Dedifferentiated amniotic fluid mesenchymal stem cell (primary cell): Measurements from ENCODE around the gene SMIM36.
"Not testable (repeated sequence)": the region's sequence is repeated elsewhere in the genome, so short reads cannot be mapped to it uniquely, and the experiment has no call there.

ENCODE experiments used
- DNase-seq: peaks from one replicate; pipeline ENCODE4 v3.0.0-alpha.2; 2016; ENCODE audit errors: extremely low spot score

The SMIM36 gene

DNA sequence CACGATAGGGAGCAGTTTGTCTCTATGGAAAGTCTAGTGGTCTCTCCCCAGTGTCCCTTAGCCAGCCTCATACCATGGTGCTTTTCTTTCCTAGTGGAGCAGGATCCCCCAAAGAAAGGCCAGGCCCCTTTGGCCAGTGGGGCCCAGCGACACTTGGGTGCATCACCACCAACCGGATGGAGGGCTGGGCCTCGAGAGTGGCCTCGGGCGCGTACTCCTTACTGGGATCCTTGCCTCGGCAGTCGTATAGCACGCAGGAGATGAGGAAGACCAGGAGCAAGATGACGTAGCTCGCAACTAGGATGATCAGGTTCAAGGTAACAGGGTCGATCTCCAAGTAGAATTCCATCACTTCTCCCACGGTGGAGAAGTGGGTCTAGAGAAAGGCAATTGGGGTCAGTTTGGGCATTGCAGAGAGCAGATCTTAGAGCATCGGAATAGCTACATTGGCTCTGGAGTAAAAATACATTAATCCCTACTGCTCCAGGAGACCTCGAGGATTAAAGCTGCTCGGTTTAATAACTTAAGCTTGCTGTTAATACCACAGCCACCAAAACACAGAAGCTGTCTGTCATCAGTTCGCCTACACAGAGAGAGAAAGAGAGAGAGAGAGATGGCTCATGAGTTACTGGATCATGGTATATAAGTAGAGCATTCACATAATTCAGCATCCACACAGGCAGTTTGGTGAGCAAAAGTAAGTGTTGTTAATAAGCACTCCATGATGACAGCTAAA, at the start of gene SMIM36:
SMIM36 (minus strand) TSS at position 467 of the 736 bp plus-strand sequence.
- peak; percentile 10 for DNase-seq

GRCh38 chr17:55555772-55556171, 44.5 kb upstream of the SMIM36 start:
- no peak for DNase-seq

- no peak for DNase-seq
Observed at GRCh38 chr17:55549140-55549539, 37.9 kb upstream of the SMIM36 start.

- peak; percentile 57 for DNase-seq
Observed at GRCh38 chr17:55546991-55547664, 35.9 kb upstream of the SMIM36 start.

GRCh38 chr17:55546481-55546880, 35.2 kb upstream of the SMIM36 start:
- DNase-seq = no peak

GRCh38 chr17:55545806-55546205, 34.6 kb upstream of the SMIM36 start:
- no peak for DNase-seq

- no peak for DNase-seq
Observed at GRCh38 chr17:55543709-55544108, 32.5 kb upstream of the SMIM36 start.

DNA sequence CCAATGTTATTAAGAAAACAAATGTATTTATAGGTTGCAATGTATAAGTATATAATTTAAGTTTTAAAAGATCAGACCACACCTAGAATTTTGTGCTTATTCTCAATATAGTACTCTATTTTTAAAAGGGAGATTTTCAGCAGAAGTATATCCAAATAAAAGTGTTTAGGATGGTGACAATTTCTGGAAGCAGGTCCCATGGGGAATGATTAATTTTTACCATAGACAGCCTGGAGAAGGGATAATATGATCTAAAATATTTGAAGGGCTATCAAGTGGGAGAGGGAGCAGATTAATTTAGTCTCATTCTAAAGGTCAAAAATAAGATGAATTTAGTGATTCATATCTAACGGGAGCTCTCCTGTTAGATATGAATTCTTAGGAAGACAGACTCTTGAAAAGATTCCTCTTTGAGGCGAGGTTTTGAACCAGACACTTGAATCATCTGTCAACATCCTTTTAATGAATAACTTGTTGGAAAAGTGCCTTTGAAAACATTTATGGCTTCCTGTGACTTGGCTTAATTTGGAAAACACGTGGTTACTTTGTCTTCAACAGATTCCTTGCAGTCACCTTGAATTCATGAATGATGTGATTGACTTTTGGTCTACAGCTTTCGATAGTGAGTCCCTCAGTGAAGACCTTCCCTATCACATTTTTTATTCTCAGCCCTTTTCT, 29.3 kb upstream of the SMIM36 start:
- DNase-seq = no peak

DNA sequence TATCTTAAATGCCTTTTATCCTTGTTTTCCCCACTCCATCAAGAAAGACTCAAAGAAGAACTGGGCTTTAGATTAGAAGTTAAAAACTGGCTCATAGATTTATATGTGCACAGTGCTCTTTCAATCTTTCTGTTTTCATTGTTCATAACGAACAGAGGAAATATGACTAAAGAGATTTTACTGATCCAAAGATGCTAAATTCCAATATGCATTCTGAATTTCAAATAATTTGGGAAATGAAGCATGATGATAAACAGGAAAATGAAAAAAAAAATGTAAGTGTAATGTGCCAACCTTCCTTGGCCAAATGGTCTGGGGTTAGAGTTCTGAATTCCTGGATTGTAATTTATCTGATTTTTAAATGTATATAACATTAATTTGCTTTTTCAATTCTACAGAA, 25.0 kb upstream of the SMIM36 start:
- DNase-seq = no peak

- DNase-seq = no peak
Observed at GRCh38 chr17:55533608-55534007, 22.4 kb upstream of the SMIM36 start.

- DNase-seq = no peak
Observed at GRCh38 chr17:55532670-55533069, 21.4 kb upstream of the SMIM36 start.

GRCh38 chr17:55531053-55531728, 19.9 kb upstream of the SMIM36 start:
- DNase-seq = no peak

DNA sequence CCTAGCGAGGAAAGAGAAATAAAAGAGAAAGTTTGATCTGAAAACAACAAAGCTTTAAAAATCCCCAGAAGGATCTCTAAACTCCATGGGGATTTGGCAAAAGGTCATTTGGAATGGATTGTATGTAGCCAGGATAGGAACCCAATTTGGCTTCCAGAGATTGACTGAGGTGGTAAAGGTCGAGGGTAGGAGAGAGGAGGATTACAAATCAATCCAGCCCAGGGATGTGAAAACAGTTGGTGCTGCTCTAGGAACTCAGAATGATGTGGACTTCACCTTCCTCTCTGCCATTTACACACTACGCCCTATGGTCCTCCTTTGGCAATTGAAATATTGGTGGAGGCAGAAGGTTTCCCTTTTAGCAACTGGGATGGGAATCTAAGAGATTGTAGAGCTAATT, 18.8 kb upstream of the SMIM36 start:
- no peak for DNase-seq

GRCh38 chr17:55527540-55528118, 16.4 kb upstream of the SMIM36 start:
- peak; percentile 52 for DNase-seq

GRCh38 chr17:55524440-55525220, 13.4 kb upstream of the SMIM36 start:
- no peak for DNase-seq

DNA sequence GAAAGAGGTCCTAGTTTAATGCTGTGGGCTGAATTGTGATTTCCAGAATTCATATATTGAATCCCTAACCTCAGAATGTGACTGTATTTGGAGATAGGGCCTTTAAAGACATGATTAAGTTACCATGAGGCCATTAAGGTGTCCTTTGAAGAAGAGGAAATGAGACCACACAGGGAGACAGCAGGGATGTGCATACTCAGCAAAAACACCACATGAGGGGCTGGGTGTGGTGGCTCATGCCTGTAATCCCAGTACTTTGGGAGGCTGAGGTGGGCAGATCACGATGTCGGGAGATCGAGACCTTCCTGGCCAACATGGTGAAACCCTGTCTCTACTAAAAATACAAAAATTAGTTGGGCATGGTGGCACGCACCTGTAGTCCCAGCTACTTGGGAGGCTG, 11.8 kb upstream of the SMIM36 start:
- DNase-seq = not testable (repeated sequence)

- DNase-seq = no peak
Observed at GRCh38 chr17:55521186-55521585, 9.9 kb upstream of the SMIM36 start.

- DNase-seq = no peak
Observed at GRCh38 chr17:55520402-55520801, 9.2 kb upstream of the SMIM36 start.

DNA sequence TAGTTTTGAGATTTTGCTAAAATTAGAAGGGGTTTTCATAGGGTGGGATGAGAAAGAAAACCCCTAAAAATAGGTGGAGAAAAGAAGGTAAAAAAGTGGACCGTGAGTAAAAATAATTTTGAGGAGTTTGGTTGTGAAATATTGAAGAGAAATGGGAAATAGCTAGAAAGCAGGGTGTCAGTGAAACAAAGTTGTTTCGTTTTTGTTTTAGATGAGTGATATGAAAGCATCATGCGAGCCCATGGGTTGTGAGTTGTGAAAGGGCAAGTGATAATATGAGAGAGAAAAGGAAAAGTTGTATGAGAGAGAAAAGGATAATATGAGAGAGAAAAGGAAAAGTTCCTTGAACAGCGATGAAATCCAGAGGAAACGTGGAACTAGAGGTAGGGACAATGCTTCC, 7.3 kb upstream of the SMIM36 start:
- DNase-seq = no peak

GRCh38 chr17:55513885-55514590, 2.8 kb upstream of the SMIM36 start:
- peak; percentile 66 for DNase-seq
